SU-DHL-6 (cell line): ENCODE results near the gene BAIAP2L1.

Experiments
- EZH2phosphoT487 ChIP-seq: fragments of 200-600 bp; sonication (generic), shearing (Covaris generic); conservative IDR thresholded peaks from 2 replicates; pipeline ENCODE4 v1.6.1; 2018; ENCODE audit warnings: mild to moderate bottlenecking, antibody characterized with exemption, low read length, moderate library complexity, mixed read lengths
- TF ChIP-seq, protein P1 (sequence below): fragments of 200-600 bp; sonication (generic); IDR thresholded peaks from one replicate; pipeline ENCODE4 v1.5.1; 2017; ENCODE audit warnings: antibody characterized with exemption, mild to moderate bottlenecking, low read length, moderate library complexity; ENCODE audit not compliant: insufficient read depth, poor library complexity, severe bottlenecking

DNA sequence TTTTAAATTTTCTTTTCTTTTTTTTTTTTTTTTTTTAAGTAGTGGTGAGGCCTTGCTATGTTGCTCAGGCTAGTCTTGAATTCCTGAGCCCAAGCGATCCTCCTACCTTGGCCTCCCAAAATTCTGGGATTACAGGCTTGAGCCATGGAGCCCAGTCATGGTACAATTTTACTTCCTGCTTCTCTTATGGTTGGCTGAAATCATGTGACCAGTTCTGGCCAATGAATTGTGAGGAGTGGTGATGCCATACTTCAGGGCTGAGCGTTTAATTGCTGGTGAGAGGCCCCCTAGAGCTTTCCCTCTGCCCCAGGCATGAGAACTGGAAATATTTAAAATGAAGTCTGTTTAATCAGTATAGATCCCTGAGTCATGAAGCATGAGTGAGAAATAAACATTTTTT lies 22.2 kb upstream of the BAIAP2L1 start:
- TF ChIP-seq, protein P1, sequence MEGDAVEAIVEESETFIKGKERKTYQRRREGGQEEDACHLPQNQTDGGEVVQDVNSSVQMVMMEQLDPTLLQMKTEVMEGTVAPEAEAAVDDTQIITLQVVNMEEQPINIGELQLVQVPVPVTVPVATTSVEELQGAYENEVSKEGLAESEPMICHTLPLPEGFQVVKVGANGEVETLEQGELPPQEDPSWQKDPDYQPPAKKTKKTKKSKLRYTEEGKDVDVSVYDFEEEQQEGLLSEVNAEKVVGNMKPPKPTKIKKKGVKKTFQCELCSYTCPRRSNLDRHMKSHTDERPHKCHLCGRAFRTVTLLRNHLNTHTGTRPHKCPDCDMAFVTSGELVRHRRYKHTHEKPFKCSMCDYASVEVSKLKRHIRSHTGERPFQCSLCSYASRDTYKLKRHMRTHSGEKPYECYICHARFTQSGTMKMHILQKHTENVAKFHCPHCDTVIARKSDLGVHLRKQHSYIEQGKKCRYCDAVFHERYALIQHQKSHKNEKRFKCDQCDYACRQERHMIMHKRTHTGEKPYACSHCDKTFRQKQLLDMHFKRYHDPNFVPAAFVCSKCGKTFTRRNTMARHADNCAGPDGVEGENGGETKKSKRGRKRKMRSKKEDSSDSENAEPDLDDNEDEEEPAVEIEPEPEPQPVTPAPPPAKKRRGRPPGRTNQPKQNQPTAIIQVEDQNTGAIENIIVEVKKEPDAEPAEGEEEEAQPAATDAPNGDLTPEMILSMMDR: no peak
- TF ChIP-seq EZH2phosphoT487: no peak
